ENCODE data around the gene COL17A1.

Gene COL17A1

DNA sequence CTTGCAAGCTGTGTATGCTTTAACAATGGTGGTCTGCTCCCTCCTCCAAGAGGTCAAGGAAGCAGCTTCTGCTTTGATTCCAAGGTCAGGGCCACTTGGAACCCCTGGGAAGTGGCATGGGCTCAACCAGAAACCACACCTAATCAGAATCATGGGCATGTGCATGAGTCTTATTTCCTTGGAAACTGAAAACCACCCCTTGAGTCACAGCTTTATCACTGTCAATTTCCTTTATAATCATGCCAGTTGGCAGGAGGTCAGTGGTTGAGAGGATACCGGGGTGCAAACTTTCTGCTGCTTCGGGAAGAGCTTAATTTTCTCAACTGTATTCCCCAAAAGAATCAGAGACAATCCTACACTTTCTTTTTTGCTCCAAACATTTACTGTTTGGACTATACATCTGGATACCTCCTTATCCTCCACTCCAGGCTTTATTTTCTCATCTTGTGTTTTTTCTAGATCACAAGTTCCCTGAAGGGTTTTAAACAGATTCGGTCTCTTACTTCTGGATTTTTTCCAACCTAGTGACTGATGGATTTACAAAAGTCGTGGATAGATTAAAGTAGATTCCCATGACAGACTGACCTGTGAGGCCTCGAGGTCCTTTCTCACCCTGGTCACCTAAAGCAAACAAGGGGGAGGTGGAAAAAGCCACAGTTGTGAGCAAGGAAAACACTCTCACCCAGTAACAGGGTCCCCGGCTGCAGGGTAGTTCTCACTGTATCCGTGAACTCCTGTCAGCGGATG lies 36.0 kb downstream of the COL17A1 start:
- Mint-ChIP-seq H3K27me3 (ENCODE audit: low read depth, poor library complexity) (peaks cover 3% of the 10 kb centered on the region), H3K9me3 (no peaks in the 10 kb centered on the region), H3K4me3 (no peak overlapping the region), H3K36me3 (ENCODE audit: low read depth) (peaks cover 8% of the 10 kb centered on the region), H3K4me1 (peaks cover 63% of the 10 kb centered on the region), H3K27ac (peak overlapping the region; percentile 45)
- DNase-seq: no peak
- TF ChIP-seq, protein P1, sequence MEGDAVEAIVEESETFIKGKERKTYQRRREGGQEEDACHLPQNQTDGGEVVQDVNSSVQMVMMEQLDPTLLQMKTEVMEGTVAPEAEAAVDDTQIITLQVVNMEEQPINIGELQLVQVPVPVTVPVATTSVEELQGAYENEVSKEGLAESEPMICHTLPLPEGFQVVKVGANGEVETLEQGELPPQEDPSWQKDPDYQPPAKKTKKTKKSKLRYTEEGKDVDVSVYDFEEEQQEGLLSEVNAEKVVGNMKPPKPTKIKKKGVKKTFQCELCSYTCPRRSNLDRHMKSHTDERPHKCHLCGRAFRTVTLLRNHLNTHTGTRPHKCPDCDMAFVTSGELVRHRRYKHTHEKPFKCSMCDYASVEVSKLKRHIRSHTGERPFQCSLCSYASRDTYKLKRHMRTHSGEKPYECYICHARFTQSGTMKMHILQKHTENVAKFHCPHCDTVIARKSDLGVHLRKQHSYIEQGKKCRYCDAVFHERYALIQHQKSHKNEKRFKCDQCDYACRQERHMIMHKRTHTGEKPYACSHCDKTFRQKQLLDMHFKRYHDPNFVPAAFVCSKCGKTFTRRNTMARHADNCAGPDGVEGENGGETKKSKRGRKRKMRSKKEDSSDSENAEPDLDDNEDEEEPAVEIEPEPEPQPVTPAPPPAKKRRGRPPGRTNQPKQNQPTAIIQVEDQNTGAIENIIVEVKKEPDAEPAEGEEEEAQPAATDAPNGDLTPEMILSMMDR (IDR thresholded peaks at IDR 0.05): no peak

DNA sequence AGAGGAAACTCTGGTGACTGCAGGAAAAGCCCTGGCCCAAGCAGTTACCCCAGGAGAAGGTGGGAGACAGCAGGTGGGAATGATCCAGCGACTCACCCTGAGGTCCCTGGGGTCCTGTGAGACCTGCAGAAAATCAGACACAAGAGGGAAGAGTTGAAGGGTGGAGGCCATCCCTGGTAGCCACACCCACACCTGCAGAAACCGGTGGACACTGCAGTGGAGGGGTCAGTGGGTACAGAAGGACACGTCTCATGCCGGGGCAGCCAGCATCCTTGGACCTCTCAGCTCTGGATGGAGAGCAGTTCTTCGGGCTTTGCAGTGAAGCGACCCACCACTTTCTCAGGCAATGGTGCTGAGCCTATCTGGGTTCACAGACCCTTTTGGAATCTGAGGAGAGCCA lies 39.0 kb downstream of the COL17A1 start:
- H3K27ac Mint-ChIP-seq: no peak overlapping the region
- DNase-seq: no peak
- no peaks in the 10 kb centered on the region for H3K9me3 Mint-ChIP-seq
- no peaks in the 10 kb centered on the region for H3K36me3 Mint-ChIP-seq (ENCODE audit: low read depth)
- peaks cover 12% of the 10 kb centered on the region for H3K27me3 Mint-ChIP-seq (ENCODE audit: low read depth, poor library complexity)
- TF ChIP-seq, protein P1 (IDR thresholded peaks at IDR 0.05): no peak
- no peak overlapping the region for H3K4me3 Mint-ChIP-seq
- peaks cover 48% of the 10 kb centered on the region for H3K4me1 Mint-ChIP-seq

DNA sequence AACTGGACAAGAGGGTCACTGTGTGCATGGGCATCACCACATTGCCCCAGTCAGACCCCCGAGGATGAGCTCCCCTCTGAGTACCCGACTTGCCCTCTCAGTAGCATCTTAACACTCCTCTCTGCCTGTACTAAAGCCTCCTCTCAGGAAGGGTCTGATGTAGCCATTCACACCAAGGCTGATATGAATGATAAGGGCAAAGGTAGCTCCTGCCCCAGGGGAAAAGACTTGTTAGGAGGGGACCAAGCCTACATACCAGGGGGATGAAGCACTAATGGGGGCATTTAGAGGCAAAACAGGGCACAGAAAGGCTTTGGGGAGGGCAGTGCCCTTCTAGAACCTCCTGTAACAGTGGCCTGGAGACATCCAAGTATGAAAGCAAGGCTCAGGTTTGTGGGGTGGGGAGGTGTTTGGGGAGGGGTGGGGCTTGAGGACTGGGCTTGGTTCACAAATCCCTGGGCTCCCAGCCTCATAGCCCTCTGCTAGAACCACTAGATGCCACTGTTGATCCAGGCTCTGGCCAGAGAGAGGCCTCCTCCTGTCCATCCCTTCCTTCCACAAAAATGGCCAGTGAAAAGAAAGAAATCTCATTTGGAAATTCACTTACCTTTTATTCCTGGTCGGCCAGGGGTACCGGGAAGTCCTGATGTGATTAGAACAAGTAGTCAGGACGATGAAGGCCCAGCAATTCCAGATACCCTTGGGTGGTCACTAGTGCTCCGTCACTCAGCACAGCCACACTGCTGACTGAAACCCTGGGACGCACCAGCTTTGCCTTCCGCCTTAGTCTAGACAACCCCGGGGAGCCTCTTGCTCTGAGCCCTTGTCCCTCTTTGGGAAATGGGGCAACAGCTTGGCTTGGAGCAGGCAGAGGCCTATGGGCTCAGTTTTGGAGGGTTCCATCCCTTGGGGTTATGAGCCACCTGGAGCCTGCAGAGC lies 40.3 kb downstream of the COL17A1 start:
- H3K9me3 Mint-ChIP-seq: no peaks in the 10 kb centered on the region
- H3K27ac Mint-ChIP-seq: no peak overlapping the region
- peaks cover 12% of the 10 kb centered on the region for H3K27me3 Mint-ChIP-seq (ENCODE audit: low read depth, poor library complexity)
- H3K4me1 Mint-ChIP-seq: peaks cover 35% of the 10 kb centered on the region
- DNase-seq: peak; percentile 56
- no peak overlapping the region for H3K4me3 Mint-ChIP-seq
- H3K36me3 Mint-ChIP-seq (ENCODE audit: low read depth): no peaks in the 10 kb centered on the region
- TF ChIP-seq, protein P1 (IDR thresholded peaks at IDR 0.05): peak; percentile 63

DNA sequence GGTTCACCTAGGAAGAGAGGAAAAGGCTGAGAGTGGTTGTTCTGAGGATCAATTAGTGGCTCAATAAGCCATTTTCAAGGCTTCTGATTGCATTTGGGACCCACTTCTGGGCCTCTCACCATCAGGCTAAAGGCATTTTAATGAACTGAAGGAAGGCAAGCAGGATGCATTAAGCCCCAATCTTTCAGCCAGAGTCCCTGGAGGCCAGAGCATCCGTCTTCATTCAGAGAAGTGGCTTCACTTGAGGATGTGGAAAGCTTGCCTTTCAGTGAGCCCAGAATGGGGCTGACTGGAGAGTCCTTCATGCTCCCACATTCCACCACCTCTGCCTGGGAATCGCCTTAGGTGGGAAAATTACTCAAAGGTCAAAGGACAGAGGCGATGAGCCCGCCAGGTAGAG lies 41.8 kb downstream of the COL17A1 start:
- no peaks in the 10 kb centered on the region for H3K9me3 Mint-ChIP-seq
- peaks cover 22% of the 10 kb centered on the region for H3K4me1 Mint-ChIP-seq
- TF ChIP-seq, protein P1 (IDR thresholded peaks at IDR 0.05): no peak
- H3K27me3 Mint-ChIP-seq (ENCODE audit: low read depth, poor library complexity): peaks cover 16% of the 10 kb centered on the region
- DNase-seq: no peak
- H3K4me3 Mint-ChIP-seq: no peak overlapping the region
- no peak overlapping the region for H3K27ac Mint-ChIP-seq
- no peaks in the 10 kb centered on the region for H3K36me3 Mint-ChIP-seq (ENCODE audit: low read depth)

DNA sequence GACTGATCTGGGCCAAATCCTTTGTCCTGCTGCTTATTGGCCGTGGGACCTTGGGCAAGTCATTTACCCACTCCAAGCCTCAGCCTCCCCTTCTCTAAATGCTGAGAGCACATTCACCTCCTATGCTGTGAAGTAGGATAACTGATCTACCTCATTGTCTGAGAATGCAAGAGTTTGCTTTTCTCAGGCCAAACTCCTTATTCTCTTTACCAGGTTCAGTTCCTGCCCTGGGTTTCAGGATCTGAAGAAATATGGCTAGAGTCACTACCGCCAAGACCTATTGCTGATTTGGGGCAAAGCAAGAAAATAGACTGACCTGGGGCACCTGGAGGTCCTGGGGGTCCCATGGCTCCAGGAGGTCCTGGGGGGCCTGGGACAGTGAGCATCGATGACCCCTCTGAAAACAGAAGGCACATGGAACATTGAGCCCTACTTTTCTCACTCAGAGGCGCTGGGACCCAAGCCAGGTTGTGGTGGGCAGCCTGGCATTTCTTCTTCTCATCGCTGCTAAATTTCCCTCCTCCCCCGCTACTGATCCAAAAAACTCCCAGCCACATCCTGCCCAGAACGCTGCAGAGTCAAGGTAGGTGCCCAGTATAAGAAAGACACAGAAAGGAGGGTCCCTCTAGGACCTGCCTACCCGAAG lies 42.4 kb downstream of the COL17A1 start:
- TF ChIP-seq, protein P1 (IDR thresholded peaks at IDR 0.05): no peak
- Mint-ChIP-seq H3K27me3 (ENCODE audit: low read depth, poor library complexity) (peaks cover 16% of the 10 kb centered on the region), H3K36me3 (ENCODE audit: low read depth) (no peaks in the 10 kb centered on the region), H3K4me1 (peaks cover 18% of the 10 kb centered on the region), H3K9me3 (no peaks in the 10 kb centered on the region), H3K27ac (no peak overlapping the region), H3K4me3 (no peak overlapping the region)
- DNase-seq: no peak
